Ishikawa (cell line): ENCODE measurements around the gene SLC35G1.

Experiments
- CEBPB ChIP-seq: IDR thresholded peaks from 2 replicates; pipeline ENCODE4 v1.6.1; 2012
- EGR1 ChIP-seq: IDR thresholded peaks from 2 replicates; pipeline ENCODE4 v1.6.1; 2012
- EP300 ChIP-seq: IDR thresholded peaks from 2 replicates; pipeline ENCODE4 v1.6.1; 2012; ENCODE audit warnings: borderline replicate concordance
- FOXM1 ChIP-seq: IDR thresholded peaks from 2 replicates; pipeline ENCODE4 v1.6.1; 2012; ENCODE audit warnings: low read depth, borderline replicate concordance
- MAX ChIP-seq: IDR thresholded peaks from 2 replicates; pipeline ENCODE4 v1.6.1; 2012
- RAD21 ChIP-seq: IDR thresholded peaks from 2 replicates; pipeline ENCODE4 v1.6.1; 2012; ENCODE audit warnings: low read depth
- REST ChIP-seq: IDR thresholded peaks from 2 replicates; pipeline ENCODE4 v1.6.1; 2012; ENCODE audit warnings: low read depth, mild to moderate bottlenecking
- TAF1 ChIP-seq: IDR thresholded peaks from 2 replicates; pipeline ENCODE4 v1.6.1; 2012; ENCODE audit warnings: low read depth, mild to moderate bottlenecking
- USF1 ChIP-seq: IDR thresholded peaks from 2 replicates; pipeline ENCODE4 v1.6.1; 2012
- YY1 ChIP-seq: IDR thresholded peaks from 2 replicates; pipeline ENCODE4 v1.6.1; 2012; ENCODE audit warnings: low read depth
- ZBTB7A ChIP-seq: IDR thresholded peaks from 2 replicates; pipeline ENCODE4 v1.6.1; 2012; ENCODE audit warnings: low read depth

- TF ChIP-seq RAD21 (no peak), REST (no peak), YY1 (no peak), ZBTB7A (no peak), FOXM1 (no peak), EGR1 (no peak), USF1 (no peak), CEBPB (no peak), TAF1 (no peak), EP300 (no peak), MAX (no peak)
Observed at GRCh38 chr10:93865794-93866425, 27.9 kb upstream of the SLC35G1 start.
